ENCODE data around the gene UST. TPM values are rescaled to one million over a fixed set of nuclear protein-coding genes. Genes with fewer than 3 reads are reported as not detected.

UST gene
- total and polyA plus RNA-seq, 2 of the 8 experiments (the other 6 are each of a cell fraction or from before 2014, with no cell fraction given) = 13.5 to 34.5 TPM

- CTCF ChIA-PET (ENCODE audit: partially characterized antibody) = interaction anchor here (0.6 to 3.6 kb wide), 14 partner anchors 11 to 387 kb away, joined by 3 to 18 read pairs (median 3); no protein-coding TSS in a partner anchor
- 43% methylated on average over 12 of the region's 12 CpGs; no CpG with 5 or more reads in 1 of the 2 experiments for WGBS, 2 experiments (ENCODE audit: extremely low coverage in 1 of 2, insufficient coverage in 1 of 2, insufficient read length in 1 of 2, insufficient replicate concordance in 2 of 2, low coverage in 1 of 2, low lambda C conversion rate in 2 of 2, missing lambda C conversion rate in 1 of 2)
- no peak overlapping the region for H4K8ac ChIP-seq (ENCODE audit: extremely low read depth, insufficient read depth, low read length)
- peak; percentile 74 to 91 (median 81) for TF ChIP-seq CTCF (IDR thresholded peaks at IDR 0.05; ENCODE audit: control extremely low read depth in 1 of 3, insufficient read depth in 1 of 3, low read depth in 1 of 3, low read length in 3 of 3)
- no peak for TF ChIP-seq FOSL1 (IDR thresholded peaks at IDR 0.05; ENCODE audit: insufficient read depth, low read depth, low read length)
- peak; percentile 79 to 86 for TF ChIP-seq RAD21 (IDR thresholded peaks at IDR 0.05 in 1 of 2, conservative IDR thresholded peaks at IDR 0.05 in 1 of 2; ENCODE audit: low read depth in 2 of 2, low read length in 2 of 2)
- no peak for TF ChIP-seq CBX8 (IDR thresholded peaks at IDR 0.05; ENCODE audit: borderline replicate concordance, low read depth, low read length)
- no peak for TF ChIP-seq SAP30 (IDR thresholded peaks at IDR 0.05; ENCODE audit: insufficient read depth, insufficient replicate concordance, low read length)
Observed at GRCh38 chr6:148947621-148948444, 201.0 kb downstream of the UST start.

More at GRCh38 chr6:148947621-148948444, 201.0 kb downstream of the UST start:
- POLR2A ChIA-PET (ENCODE audit: partially characterized antibody) = no interaction called here
- Histone ChIP-seq H3K4ac (replicated peaks; ENCODE audit: insufficient read length, low read depth, low read length) (no peak overlapping the region), H3K4me2 (ENCODE audit: insufficient read depth in 1 of 2, low read depth in 2 of 2, low read length in 2 of 2) (no peak overlapping the region), H3K79me1 (ENCODE audit: low read depth, low read length) (peaks cover 2% of the 10 kb centered on the region; the same call in 1 of the 2 replicates), H2AFZ (ENCODE audit: low read length) (no peak overlapping the region), H2BK5ac (ENCODE audit: low read depth, low read length) (no peak overlapping the region; the same call in 1 of the 2 replicates), H3K14ac (ENCODE audit: insufficient read length) (no peak overlapping the region), H3K27ac (ENCODE audit: low read depth, low read length) (no peak overlapping the region), H3K4me3 (ENCODE audit: extremely low read depth in 1 of 4, insufficient read depth in 2 of 4, low read depth in 3 of 4, low read length in 4 of 4) (no peak overlapping the region), H2BK20ac (ENCODE audit: low read length) (no peak overlapping the region), H3K23ac (ENCODE audit: insufficient read length) (no peak overlapping the region), H4K5ac (ENCODE audit: insufficient read length, low read depth, low read length) (no peak overlapping the region), H3K27me3 (replicated peaks in 1 of 4; ENCODE audit: control insufficient read depth in 3 of 4, extremely low read depth in 1 of 4, insufficient read depth in 3 of 4, low read length in 3 of 4) (no peaks in the 10 kb centered on the region), H4K91ac (replicated peaks; ENCODE audit: insufficient read length, low read length) (no peak overlapping the region), H3K79me2 (ENCODE audit: control insufficient read depth in 1 of 2, insufficient read depth in 2 of 2, low read length in 2 of 2) (peaks cover 4 to 33% of the 10 kb centered on the region in 2 experiments; a peak in 3 of 4 replicates), H2BK12ac (ENCODE audit: low read depth, low read length) (no peak overlapping the region), H2BK15ac (ENCODE audit: low read length) (0 out of 2 replicates have a peak overlapping the region, but pooled peaks have one; percentile 40), H3K9ac (replicated peaks in 1 of 4; ENCODE audit: extremely low read depth in 1 of 4, low read depth in 3 of 4, low read length in 3 of 4) (no peak overlapping the region), H4K20me1 (replicated peaks in 1 of 2; ENCODE audit: control insufficient read depth in 1 of 2, insufficient read depth in 2 of 2, low read length in 2 of 2) (peaks cover 0 to 3% of the 10 kb centered on the region in 2 experiments), H3K56ac (replicated peaks; ENCODE audit: insufficient read length, low read depth, low read length) (no peak overlapping the region), H2BK120ac (replicated peaks; ENCODE audit: low read depth, low read length) (peak overlapping the region; percentile 35), H3K23me2 (ENCODE audit: low read depth, low read length) (no peaks in the 10 kb centered on the region), H3K18ac (ENCODE audit: extremely low read depth, low read length) (no peak overlapping the region; the same call in 1 of the 2 replicates), H2AK5ac (ENCODE audit: low read depth, low read length) (no peak overlapping the region), H3K36me3 (ENCODE audit: control insufficient read depth in 2 of 4, insufficient read depth in 4 of 4, low read length in 3 of 4) (no peaks in the 10 kb centered on the region; a peak in 2 of 8 replicates), H3K4me1 (replicated peaks in 1 of 4; ENCODE audit: control insufficient read depth in 3 of 4, insufficient read depth in 4 of 4, low read length in 3 of 4) (peaks cover 0 to 12% (median 5%) of the 10 kb centered on the region in 4 experiments; a peak in 4 of 7 replicates), H3K9me3 (ENCODE audit: insufficient read depth in 2 of 2, low read depth in 1 of 2, low read length in 1 of 2) (no peaks in the 10 kb centered on the region)
- FAIRE-seq (no peak), DNase-seq (ENCODE audit: low read depth in 1 of 2, low spot score in 2 of 2) (peak; percentile 80 to 94)

All from H1 (cell line).